ENCODE data around the gene POLN.
"Not testable (repeated sequence)": the region's sequence is repeated elsewhere in the genome, so short reads cannot be mapped to it uniquely, and the experiment has no call there.

The POLN gene

GRCh38 chr4:2251073-2251794 is 9.3 kb upstream of the POLN start:
- no peak for DNase-seq (ENCODE audit: low read depth)

- no peak for DNase-seq (ENCODE audit: low read depth)
Observed at GRCh38 chr4:2250357-2251072, 8.6 kb upstream of the POLN start.

GRCh38 chr4:2249526-2250356 is 7.8 kb upstream of the POLN start:
- DNase-seq (ENCODE audit: low read depth): no peak

GRCh38 chr4:2248821-2249261 is 6.9 kb upstream of the POLN start:
- DNase-seq (ENCODE audit: low read depth): no peak

GRCh38 chr4:2248044-2248780 is 6.3 kb upstream of the POLN start:
- no peak for DNase-seq (ENCODE audit: low read depth)

GRCh38 chr4:2247128-2248043 is 5.5 kb upstream of the POLN start:
- no peak for DNase-seq (ENCODE audit: low read depth)

- DNase-seq (ENCODE audit: low read depth): no peak
Observed at GRCh38 chr4:2246384-2247127, 4.6 kb upstream of the POLN start.

GRCh38 chr4:2245787-2246275 is 3.9 kb upstream of the POLN start:
- no peak for DNase-seq (ENCODE audit: low read depth)

GRCh38 chr4:2245057-2245786 is 3.3 kb upstream of the POLN start:
- DNase-seq (ENCODE audit: low read depth): no peak

- no peak for DNase-seq (ENCODE audit: low read depth)
Observed at GRCh38 chr4:2243681-2244380, 1.9 kb upstream of the POLN start.

- DNase-seq (ENCODE audit: low read depth): no peak
Observed at GRCh38 chr4:2241003-2241402, 918 bp downstream of the POLN start.

GRCh38 chr4:2236944-2237666 is 4.8 kb downstream of the POLN start:
- DNase-seq (ENCODE audit: low read depth): no peak

- no peak for DNase-seq (ENCODE audit: low read depth)
Observed at GRCh38 chr4:2231082-2231481, 10.8 kb downstream of the POLN start.

GRCh38 chr4:2226261-2226660 is 15.7 kb downstream of the POLN start:
- DNase-seq (ENCODE audit: low read depth): no peak

GRCh38 chr4:2222838-2223237 is 19.1 kb downstream of the POLN start:
- DNase-seq (ENCODE audit: low read depth): no peak

GRCh38 chr4:2221378-2221777 is 20.5 kb downstream of the POLN start:
- DNase-seq (ENCODE audit: low read depth): not testable (repeated sequence)

GRCh38 chr4:2220016-2220630 is 21.8 kb downstream of the POLN start:
- DNase-seq (ENCODE audit: low read depth): no peak

Measured in HS-27A (cell line).